Measurements from ENCODE around the gene STT3A. TPM values are rescaled to one million over a fixed set of nuclear protein-coding genes. Genes with fewer than 3 reads are reported as not detected.

The STT3A gene
- total RNA-seq, 1 donor from 2014 or later: 232 TPM

DNA sequence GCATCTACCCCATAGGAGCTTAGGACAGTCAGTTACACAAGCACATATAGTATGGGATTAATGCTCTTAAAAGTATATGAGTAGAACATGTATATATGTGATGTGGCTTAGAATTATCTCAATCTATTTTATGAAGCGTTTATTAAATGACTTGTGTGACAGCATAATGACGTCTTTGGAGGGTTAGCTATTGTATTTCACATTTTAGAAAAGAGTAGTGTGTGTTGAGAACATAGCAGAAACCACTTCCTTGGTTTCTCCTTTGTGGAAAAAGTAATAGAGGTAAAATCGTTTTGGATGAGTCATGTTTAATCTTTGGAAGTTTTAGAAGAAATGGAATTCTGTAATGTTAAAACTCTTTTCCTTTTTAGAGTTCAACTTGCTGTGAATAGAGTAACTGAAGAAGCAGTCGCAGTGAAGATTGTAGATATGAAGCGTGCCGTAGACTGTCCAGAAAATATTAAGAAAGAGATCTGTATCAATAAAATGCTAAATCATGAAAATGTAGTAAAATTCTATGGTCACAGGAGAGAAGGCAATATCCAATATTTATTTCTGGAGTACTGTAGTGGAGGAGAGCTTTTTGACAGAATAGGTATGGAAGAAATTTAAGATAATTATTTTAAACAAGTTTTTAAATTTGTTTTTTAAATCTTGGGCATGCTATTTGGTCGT, 34.7 kb downstream of the STT3A start:
- DNase-seq (ENCODE audit: low read depth) (peak; percentile 64), FAIRE-seq (no peak)
- no peaks in the 10 kb centered on the region for H3K9me3 Mint-ChIP-seq (ENCODE audit: unreplicated experiment)
- Histone ChIP-seq H2AFZ (ENCODE audit: low read depth, low read length) (no peak overlapping the region), H4K20me1 (ENCODE audit: insufficient read depth, low read length) (no peaks in the 10 kb centered on the region), H3K9ac (ENCODE audit: low read length) (peak overlapping the region; percentile 85), H3K4me3 (ENCODE audit: insufficient read depth, low read depth, low read length) (peak overlapping the region; percentile 88), H3K27me3 (ENCODE audit: insufficient read depth, low read length) (no peaks in the 10 kb centered on the region), H3K9me3 (ENCODE audit: insufficient read depth, low read depth, low read length) (no peaks in the 10 kb centered on the region), H3K79me2 (ENCODE audit: insufficient read depth, low read length) (peaks cover 37% of the 10 kb centered on the region), H3K4me1 (ENCODE audit: insufficient read depth, low read length) (peaks cover 4% of the 10 kb centered on the region), H3K36me3 (ENCODE audit: insufficient read depth, low read length) (peaks cover 9% of the 10 kb centered on the region), H3K27ac (ENCODE audit: low read depth, low read length) (peak overlapping the region; percentile 93), H3K4me2 (ENCODE audit: low read length) (peak overlapping the region; percentile 95)
- no peaks in the 10 kb centered on the region for H3K27me3 Mint-ChIP-seq (ENCODE audit: low read depth, unreplicated experiment)
- peak overlapping the region; percentile 56 for H3K27ac Mint-ChIP-seq (ENCODE audit: unreplicated experiment)
- peak overlapping the region; percentile 89 for H3K4me3 Mint-ChIP-seq (ENCODE audit: unreplicated experiment)
- peaks cover 7% of the 10 kb centered on the region for H3K4me1 Mint-ChIP-seq (ENCODE audit: low read depth, unreplicated experiment)
- H3K36me3 Mint-ChIP-seq (ENCODE audit: low read depth, unreplicated experiment): no peaks in the 10 kb centered on the region
- TF ChIP-seq EZH2 (IDR thresholded peaks at IDR 0.05; ENCODE audit: insufficient read depth, low read length): no peak
- TF ChIP-seq, protein P1, sequence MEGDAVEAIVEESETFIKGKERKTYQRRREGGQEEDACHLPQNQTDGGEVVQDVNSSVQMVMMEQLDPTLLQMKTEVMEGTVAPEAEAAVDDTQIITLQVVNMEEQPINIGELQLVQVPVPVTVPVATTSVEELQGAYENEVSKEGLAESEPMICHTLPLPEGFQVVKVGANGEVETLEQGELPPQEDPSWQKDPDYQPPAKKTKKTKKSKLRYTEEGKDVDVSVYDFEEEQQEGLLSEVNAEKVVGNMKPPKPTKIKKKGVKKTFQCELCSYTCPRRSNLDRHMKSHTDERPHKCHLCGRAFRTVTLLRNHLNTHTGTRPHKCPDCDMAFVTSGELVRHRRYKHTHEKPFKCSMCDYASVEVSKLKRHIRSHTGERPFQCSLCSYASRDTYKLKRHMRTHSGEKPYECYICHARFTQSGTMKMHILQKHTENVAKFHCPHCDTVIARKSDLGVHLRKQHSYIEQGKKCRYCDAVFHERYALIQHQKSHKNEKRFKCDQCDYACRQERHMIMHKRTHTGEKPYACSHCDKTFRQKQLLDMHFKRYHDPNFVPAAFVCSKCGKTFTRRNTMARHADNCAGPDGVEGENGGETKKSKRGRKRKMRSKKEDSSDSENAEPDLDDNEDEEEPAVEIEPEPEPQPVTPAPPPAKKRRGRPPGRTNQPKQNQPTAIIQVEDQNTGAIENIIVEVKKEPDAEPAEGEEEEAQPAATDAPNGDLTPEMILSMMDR (IDR thresholded peaks at IDR 0.05; ENCODE audit: insufficient read depth, low read depth, low read length): no peak

DNA sequence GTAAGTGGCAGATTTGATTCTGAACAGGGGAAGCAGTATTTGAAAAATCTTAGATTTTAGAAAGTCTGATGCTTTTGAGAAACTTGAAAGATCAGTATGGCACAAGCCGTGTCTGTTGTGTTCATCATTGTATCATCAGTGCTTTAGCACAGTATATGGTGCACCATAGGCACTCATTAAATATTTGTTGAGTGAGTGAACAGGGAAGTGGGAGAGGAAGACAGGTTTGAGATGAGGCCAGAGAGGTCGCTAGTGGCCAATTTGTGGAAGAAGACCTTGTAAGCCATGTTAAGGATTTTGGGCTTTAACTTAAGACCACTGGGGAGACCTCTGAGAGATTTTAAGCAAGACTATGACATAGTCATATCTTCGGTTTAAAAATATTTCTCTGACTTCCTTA, 45.2 kb downstream of the STT3A start:
- Histone ChIP-seq H3K9ac (ENCODE audit: low read length) (no peak overlapping the region), H3K27me3 (ENCODE audit: insufficient read depth, low read length) (no peaks in the 10 kb centered on the region), H3K9me3 (ENCODE audit: insufficient read depth, low read depth, low read length) (no peaks in the 10 kb centered on the region), H3K4me2 (ENCODE audit: low read length) (no peak overlapping the region), H3K36me3 (ENCODE audit: insufficient read depth, low read length) (peaks cover 48% of the 10 kb centered on the region), H3K4me1 (ENCODE audit: insufficient read depth, low read length) (no peaks in the 10 kb centered on the region), H3K79me2 (ENCODE audit: insufficient read depth, low read length) (peaks cover 3% of the 10 kb centered on the region), H2AFZ (ENCODE audit: low read depth, low read length) (no peak overlapping the region), H4K20me1 (ENCODE audit: insufficient read depth, low read length) (peaks cover 6% of the 10 kb centered on the region), H3K27ac (ENCODE audit: low read depth, low read length) (no peak overlapping the region), H3K4me3 (ENCODE audit: insufficient read depth, low read depth, low read length) (no peak overlapping the region)
- Mint-ChIP-seq H3K27me3 (ENCODE audit: low read depth, unreplicated experiment) (no peaks in the 10 kb centered on the region), H3K36me3 (ENCODE audit: low read depth, unreplicated experiment) (peaks cover 2% of the 10 kb centered on the region), H3K27ac (ENCODE audit: unreplicated experiment) (no peak overlapping the region), H3K4me1 (ENCODE audit: low read depth, unreplicated experiment) (no peaks in the 10 kb centered on the region), H3K9me3 (ENCODE audit: unreplicated experiment) (no peaks in the 10 kb centered on the region), H3K4me3 (ENCODE audit: unreplicated experiment) (no peak overlapping the region)
- DNase-seq (ENCODE audit: low read depth): no peak
- FAIRE-seq: no peak
- TF ChIP-seq, protein P1 (IDR thresholded peaks at IDR 0.05; ENCODE audit: insufficient read depth, low read depth, low read length): no peak
- no peak for TF ChIP-seq EZH2 (IDR thresholded peaks at IDR 0.05; ENCODE audit: insufficient read depth, low read length)

DNA sequence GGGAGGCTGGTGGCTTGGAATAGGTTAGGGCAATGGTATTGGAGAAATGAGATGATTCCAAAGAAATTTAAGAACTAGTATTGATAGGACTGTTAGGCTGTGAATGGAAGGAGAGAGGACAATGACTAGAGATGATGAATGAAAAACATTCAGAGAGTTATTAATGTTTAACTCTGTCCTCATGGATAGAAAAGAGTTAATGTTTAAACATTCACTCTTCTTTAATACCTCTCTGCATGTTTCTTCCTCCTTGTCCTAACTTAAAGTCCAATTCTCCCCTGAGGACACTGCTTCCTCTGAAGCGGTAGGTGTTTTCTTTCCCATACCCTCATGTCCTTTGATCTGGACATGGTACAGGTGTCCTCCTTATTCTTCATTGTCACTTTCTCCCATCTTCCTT, 45.7 kb downstream of the STT3A start:
- Mint-ChIP-seq H3K4me3 (ENCODE audit: unreplicated experiment) (no peak overlapping the region), H3K4me1 (ENCODE audit: low read depth, unreplicated experiment) (no peaks in the 10 kb centered on the region), H3K27me3 (ENCODE audit: low read depth, unreplicated experiment) (no peaks in the 10 kb centered on the region), H3K36me3 (ENCODE audit: low read depth, unreplicated experiment) (peaks cover 2% of the 10 kb centered on the region), H3K27ac (ENCODE audit: unreplicated experiment) (no peak overlapping the region), H3K9me3 (ENCODE audit: unreplicated experiment) (no peaks in the 10 kb centered on the region)
- no peaks in the 10 kb centered on the region for H3K9me3 ChIP-seq (ENCODE audit: insufficient read depth, low read depth, low read length)
- H3K4me1 ChIP-seq (ENCODE audit: insufficient read depth, low read length): no peaks in the 10 kb centered on the region
- no peak overlapping the region for H2AFZ ChIP-seq (ENCODE audit: low read depth, low read length)
- no peak overlapping the region for H3K4me2 ChIP-seq (ENCODE audit: low read length)
- H3K27me3 ChIP-seq (ENCODE audit: insufficient read depth, low read length): no peaks in the 10 kb centered on the region
- no peak for DNase-seq (ENCODE audit: low read depth)
- peaks cover 44% of the 10 kb centered on the region for H3K36me3 ChIP-seq (ENCODE audit: insufficient read depth, low read length)
- no peak for FAIRE-seq
- H3K27ac ChIP-seq (ENCODE audit: low read depth, low read length): no peak overlapping the region
- peaks cover 6% of the 10 kb centered on the region for H4K20me1 ChIP-seq (ENCODE audit: insufficient read depth, low read length)
- TF ChIP-seq, protein P1 (IDR thresholded peaks at IDR 0.05; ENCODE audit: insufficient read depth, low read depth, low read length): no peak
- TF ChIP-seq EZH2 (IDR thresholded peaks at IDR 0.05; ENCODE audit: insufficient read depth, low read length): no peak
- no peak overlapping the region for H3K4me3 ChIP-seq (ENCODE audit: insufficient read depth, low read depth, low read length)
- H3K9ac ChIP-seq (ENCODE audit: low read length): no peak overlapping the region
- peaks cover 3% of the 10 kb centered on the region for H3K79me2 ChIP-seq (ENCODE audit: insufficient read depth, low read length)

Data from astrocyte (in vitro differentiated cells and primary cell).